ENCODE measurements around the gene HMGXB4. TPM values are rescaled to one million over a fixed set of nuclear protein-coding genes. Genes with fewer than 3 reads are reported as not detected.

Gene HMGXB4
- total RNA-seq, 1 donor from 2014 or later: 25.7 TPM

DNA sequence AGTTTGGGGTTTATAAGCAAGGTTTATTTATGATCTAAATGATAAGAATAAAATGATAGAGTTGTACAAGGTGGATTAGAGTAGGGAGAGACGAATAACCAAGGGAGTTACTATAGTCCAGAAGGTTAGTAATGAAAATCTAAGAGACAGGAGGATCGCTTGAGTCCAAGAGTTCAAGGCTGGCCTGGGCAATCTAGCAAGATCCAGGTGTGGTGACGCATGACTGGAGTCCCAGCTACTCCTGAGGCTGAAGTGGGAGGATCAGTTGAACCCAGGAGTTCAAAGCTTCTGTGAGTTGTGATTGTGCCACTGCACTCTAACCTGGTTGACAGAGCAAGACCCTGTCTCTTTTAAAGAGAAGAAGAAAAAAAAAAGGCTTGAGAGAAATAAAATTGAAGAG lies 12.3 kb downstream of the HMGXB4 start:
- H3K4me3 Mint-ChIP-seq (ENCODE audit: unreplicated experiment): no peak overlapping the region
- H3K27ac Mint-ChIP-seq (ENCODE audit: unreplicated experiment): no peak overlapping the region
- no peak for DNase-seq (ENCODE audit: extremely low spot score, unreplicated experiment)
- H3K4me1 Mint-ChIP-seq (ENCODE audit: unreplicated experiment): peaks cover 2% of the 10 kb centered on the region
- no peaks in the 10 kb centered on the region for H3K27me3 Mint-ChIP-seq (ENCODE audit: unreplicated experiment)
- TF ChIP-seq, protein P1, sequence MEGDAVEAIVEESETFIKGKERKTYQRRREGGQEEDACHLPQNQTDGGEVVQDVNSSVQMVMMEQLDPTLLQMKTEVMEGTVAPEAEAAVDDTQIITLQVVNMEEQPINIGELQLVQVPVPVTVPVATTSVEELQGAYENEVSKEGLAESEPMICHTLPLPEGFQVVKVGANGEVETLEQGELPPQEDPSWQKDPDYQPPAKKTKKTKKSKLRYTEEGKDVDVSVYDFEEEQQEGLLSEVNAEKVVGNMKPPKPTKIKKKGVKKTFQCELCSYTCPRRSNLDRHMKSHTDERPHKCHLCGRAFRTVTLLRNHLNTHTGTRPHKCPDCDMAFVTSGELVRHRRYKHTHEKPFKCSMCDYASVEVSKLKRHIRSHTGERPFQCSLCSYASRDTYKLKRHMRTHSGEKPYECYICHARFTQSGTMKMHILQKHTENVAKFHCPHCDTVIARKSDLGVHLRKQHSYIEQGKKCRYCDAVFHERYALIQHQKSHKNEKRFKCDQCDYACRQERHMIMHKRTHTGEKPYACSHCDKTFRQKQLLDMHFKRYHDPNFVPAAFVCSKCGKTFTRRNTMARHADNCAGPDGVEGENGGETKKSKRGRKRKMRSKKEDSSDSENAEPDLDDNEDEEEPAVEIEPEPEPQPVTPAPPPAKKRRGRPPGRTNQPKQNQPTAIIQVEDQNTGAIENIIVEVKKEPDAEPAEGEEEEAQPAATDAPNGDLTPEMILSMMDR (IDR thresholded peaks at IDR 0.05): no peak
- H3K9me3 Mint-ChIP-seq (ENCODE audit: unreplicated experiment): no peaks in the 10 kb centered on the region
- peaks cover 63% of the 10 kb centered on the region for H3K36me3 Mint-ChIP-seq (ENCODE audit: unreplicated experiment)

DNA sequence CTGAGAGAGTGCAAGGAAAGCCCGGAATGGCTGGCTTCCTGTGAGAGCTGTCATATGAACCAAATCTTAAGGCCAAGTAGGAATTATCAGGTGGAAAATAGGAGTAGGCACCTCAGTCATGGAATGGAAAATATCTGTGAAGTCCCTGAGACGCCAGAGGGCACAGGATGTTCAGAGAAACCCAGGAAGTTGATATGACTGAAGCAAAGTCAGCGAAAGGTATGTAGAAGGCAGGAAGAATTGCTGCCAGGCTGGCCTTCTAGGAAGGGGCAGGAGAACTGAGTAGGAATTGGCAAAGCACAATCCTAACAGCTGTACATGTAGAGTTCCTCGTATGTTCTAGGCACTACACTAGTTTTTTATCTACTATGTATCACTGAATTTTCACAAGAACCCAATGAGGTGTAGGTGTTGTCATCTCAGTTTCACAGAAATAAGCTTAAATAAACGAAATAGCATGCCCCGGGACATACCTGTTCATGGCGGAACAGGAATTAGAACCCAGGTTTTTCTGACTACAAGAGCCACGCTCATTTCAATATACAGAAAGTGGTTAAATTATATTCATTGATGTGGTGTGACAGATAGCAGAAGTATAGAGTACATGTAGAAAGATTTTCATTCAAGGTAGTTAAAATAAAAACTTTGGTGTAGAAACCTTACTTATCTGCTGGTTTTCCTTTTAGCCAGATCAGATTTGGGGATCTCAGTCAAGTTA lies 17.0 kb downstream of the HMGXB4 start:
- H3K36me3 Mint-ChIP-seq (ENCODE audit: unreplicated experiment): peaks cover 37% of the 10 kb centered on the region
- no peak for DNase-seq (ENCODE audit: extremely low spot score, unreplicated experiment)
- peak overlapping the region; percentile 23 for H3K27ac Mint-ChIP-seq (ENCODE audit: unreplicated experiment)
- no peaks in the 10 kb centered on the region for H3K4me1 Mint-ChIP-seq (ENCODE audit: unreplicated experiment)
- TF ChIP-seq, protein P1 (IDR thresholded peaks at IDR 0.05): no peak
- no peaks in the 10 kb centered on the region for H3K9me3 Mint-ChIP-seq (ENCODE audit: unreplicated experiment)
- H3K27me3 Mint-ChIP-seq (ENCODE audit: unreplicated experiment): no peaks in the 10 kb centered on the region
- H3K4me3 Mint-ChIP-seq (ENCODE audit: unreplicated experiment): no peak overlapping the region

DNA sequence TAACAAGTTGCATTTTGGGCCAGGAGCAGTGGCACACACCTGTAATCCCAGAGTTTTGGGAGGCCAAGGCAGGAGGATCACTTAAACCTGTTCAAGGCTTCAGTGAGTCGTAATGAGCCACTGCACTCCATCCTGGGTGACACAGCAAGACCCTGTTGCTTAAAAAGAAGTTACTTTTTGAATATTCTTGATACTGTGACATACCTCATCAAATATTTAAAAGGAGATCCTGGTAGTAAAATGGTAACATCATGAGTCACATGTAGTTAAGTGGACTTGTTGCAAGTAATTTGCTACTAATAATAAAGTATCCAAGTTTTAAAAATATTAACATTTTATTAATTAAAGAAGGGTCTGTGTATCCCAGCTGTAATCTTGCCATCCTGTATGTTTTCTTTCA lies 18.3 kb downstream of the HMGXB4 start:
- Mint-ChIP-seq H3K36me3 (ENCODE audit: unreplicated experiment) (peaks cover 33% of the 10 kb centered on the region), H3K27ac (ENCODE audit: unreplicated experiment) (no peak overlapping the region), H3K4me1 (ENCODE audit: unreplicated experiment) (no peaks in the 10 kb centered on the region), H3K9me3 (ENCODE audit: unreplicated experiment) (no peaks in the 10 kb centered on the region), H3K27me3 (ENCODE audit: unreplicated experiment) (no peaks in the 10 kb centered on the region), H3K4me3 (ENCODE audit: unreplicated experiment) (no peak overlapping the region)
- DNase-seq (ENCODE audit: extremely low spot score, unreplicated experiment): no peak
- TF ChIP-seq, protein P1 (IDR thresholded peaks at IDR 0.05): no peak

DNA sequence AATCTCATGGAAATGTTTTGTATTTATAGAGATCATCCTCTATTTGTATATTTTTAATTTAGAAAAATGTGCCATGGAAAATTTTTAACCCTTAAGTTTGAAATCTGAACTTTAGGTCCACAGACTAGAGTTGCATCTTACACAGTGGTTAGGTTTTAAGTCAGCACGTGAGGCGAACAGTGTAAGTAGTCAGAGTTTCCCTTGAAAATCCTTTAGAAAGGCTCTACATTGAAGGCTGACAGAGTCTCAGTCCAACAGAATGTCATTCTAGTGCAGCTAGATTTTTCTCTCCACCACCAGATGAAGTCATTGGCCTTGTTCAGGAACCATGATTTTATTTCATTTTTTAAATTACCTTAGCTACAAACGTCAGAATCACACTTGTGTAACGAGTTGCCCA lies 18.7 kb downstream of the HMGXB4 start:
- Mint-ChIP-seq H3K4me3 (ENCODE audit: unreplicated experiment) (no peak overlapping the region), H3K36me3 (ENCODE audit: unreplicated experiment) (peaks cover 35% of the 10 kb centered on the region), H3K27me3 (ENCODE audit: unreplicated experiment) (no peaks in the 10 kb centered on the region), H3K9me3 (ENCODE audit: unreplicated experiment) (no peaks in the 10 kb centered on the region), H3K4me1 (ENCODE audit: unreplicated experiment) (no peaks in the 10 kb centered on the region), H3K27ac (ENCODE audit: unreplicated experiment) (no peak overlapping the region)
- DNase-seq (ENCODE audit: extremely low spot score, unreplicated experiment): no peak
- TF ChIP-seq, protein P1 (IDR thresholded peaks at IDR 0.05): no peak

DNA sequence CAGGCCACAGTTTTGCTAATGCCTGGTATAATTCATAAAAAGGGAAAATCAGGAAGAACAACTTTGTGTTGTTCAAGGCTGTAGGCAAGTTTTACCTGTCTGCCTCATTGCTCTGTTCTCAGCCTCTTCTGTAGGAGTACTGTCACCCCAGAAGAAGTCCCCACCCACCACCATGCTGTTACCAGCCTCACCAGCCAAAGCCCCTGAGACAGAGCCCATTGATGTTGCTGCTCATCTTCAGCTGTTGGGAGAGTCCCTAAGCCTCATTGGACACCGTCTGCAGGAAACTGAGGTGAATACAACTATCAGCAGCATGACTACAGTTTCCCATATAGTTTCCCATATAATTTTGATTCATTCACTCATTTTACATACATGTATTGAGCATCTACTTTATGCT lies 30.8 kb downstream of the HMGXB4 start:
- Mint-ChIP-seq H3K4me1 (ENCODE audit: unreplicated experiment) (no peaks in the 10 kb centered on the region), H3K27me3 (ENCODE audit: unreplicated experiment) (no peaks in the 10 kb centered on the region)

More for the DNA sequence above, 30.8 kb downstream of the HMGXB4 start:
- DNase-seq (ENCODE audit: extremely low spot score, unreplicated experiment): no peak
- Mint-ChIP-seq H3K36me3 (ENCODE audit: unreplicated experiment) (peaks cover 32% of the 10 kb centered on the region), H3K9me3 (ENCODE audit: unreplicated experiment) (no peaks in the 10 kb centered on the region), H3K4me3 (ENCODE audit: unreplicated experiment) (no peak overlapping the region), H3K27ac (ENCODE audit: unreplicated experiment) (no peak overlapping the region)
- TF ChIP-seq, protein P1 (IDR thresholded peaks at IDR 0.05): no peak
